GM18499 (cell line): Measurements from ENCODE around the gene EXOC4.
A peak's percentile ranks its signal among the peaks of the same experiment; 100 is the strongest.
"Not testable (repeated sequence)": the region's sequence is repeated elsewhere in the genome, so short reads cannot be mapped to it uniquely, and the experiment has no call there.

Experiments
- ATAC-seq: cut with Tn5 transposase; IDR thresholded peaks from one replicate; pipeline ENCODE4 v1.9.1; 2021; ENCODE audit warnings: moderate number of reproducible peaks; ENCODE audit not compliant: insufficient read depth, unreplicated experiment

Gene EXOC4

GRCh38 chr7:133252858-133253518, at the start of gene EXOC4:
Gene EXOC4 (plus strand): TSS chr7:133253078.
- peak; percentile 95 for ATAC-seq

- no peak for ATAC-seq
These were observed 49.4 kb upstream of the EXOC4 start for GRCh38 chr7:133203490-133203889.

- no peak for ATAC-seq
These were observed 45.2 kb upstream of the EXOC4 start for GRCh38 chr7:133207687-133208086.

GRCh38 chr7:133210817-133211216, 42.1 kb upstream of the EXOC4 start:
- ATAC-seq = not testable (repeated sequence)

- not testable (repeated sequence) for ATAC-seq
These were observed 39.1 kb upstream of the EXOC4 start for GRCh38 chr7:133213772-133214171.

GRCh38 chr7:133217773-133218172, 35.1 kb upstream of the EXOC4 start:
- no peak for ATAC-seq

- ATAC-seq = no peak
These were observed 22.2 kb upstream of the EXOC4 start for GRCh38 chr7:133230591-133231194.

- no peak for ATAC-seq
These were observed 19.7 kb upstream of the EXOC4 start for GRCh38 chr7:133233142-133233541.

GRCh38 chr7:133234961-133235875, 17.7 kb upstream of the EXOC4 start:
- no peak for ATAC-seq

GRCh38 chr7:133237545-133237944, 15.3 kb upstream of the EXOC4 start:
- no peak for ATAC-seq

- no peak for ATAC-seq
These were observed 12.6 kb upstream of the EXOC4 start for GRCh38 chr7:133240302-133240701.

GRCh38 chr7:133246558-133246957, 6.3 kb upstream of the EXOC4 start:
- no peak for ATAC-seq

GRCh38 chr7:133248901-133249300, 4.0 kb upstream of the EXOC4 start:
- ATAC-seq = no peak

- no peak for ATAC-seq
These were observed 396 bp upstream of the EXOC4 start for GRCh38 chr7:133252506-133252857.

- ATAC-seq = no peak
These were observed 619 bp downstream of the EXOC4 start for GRCh38 chr7:133253519-133253875.

GRCh38 chr7:133255486-133255885, 2.6 kb downstream of the EXOC4 start:
- ATAC-seq = no peak

- ATAC-seq = no peak
These were observed 5.3 kb downstream of the EXOC4 start for GRCh38 chr7:133258174-133258573.

- no peak for ATAC-seq
These were observed 12.9 kb downstream of the EXOC4 start for GRCh38 chr7:133265821-133266220.

- ATAC-seq = no peak
These were observed 15.5 kb downstream of the EXOC4 start for GRCh38 chr7:133268355-133268754.

- ATAC-seq = no peak
These were observed 19.5 kb downstream of the EXOC4 start for GRCh38 chr7:133272336-133272735.

GRCh38 chr7:133273227-133273626, 20.3 kb downstream of the EXOC4 start:
- ATAC-seq = no peak
